HG02840 (cell line): Measurements from ENCODE around the gene TAF1B.

Experiments
- ATAC-seq: cut with Tn5 transposase; IDR thresholded peaks from one replicate; pipeline ENCODE4 v1.9.1; 2021; ENCODE audit warnings: mild to moderate bottlenecking, moderate library complexity, moderate number of reproducible peaks; ENCODE audit not compliant: unreplicated experiment, low FRiP score

TAF1B gene

GRCh38 chr2:9982248-9982647 lies 139.0 kb downstream of the TAF1B start:
- ATAC-seq, result no peak

GRCh38 chr2:9982891-9983290 lies 139.6 kb downstream of the TAF1B start:
- ATAC-seq, result no peak

DNA sequence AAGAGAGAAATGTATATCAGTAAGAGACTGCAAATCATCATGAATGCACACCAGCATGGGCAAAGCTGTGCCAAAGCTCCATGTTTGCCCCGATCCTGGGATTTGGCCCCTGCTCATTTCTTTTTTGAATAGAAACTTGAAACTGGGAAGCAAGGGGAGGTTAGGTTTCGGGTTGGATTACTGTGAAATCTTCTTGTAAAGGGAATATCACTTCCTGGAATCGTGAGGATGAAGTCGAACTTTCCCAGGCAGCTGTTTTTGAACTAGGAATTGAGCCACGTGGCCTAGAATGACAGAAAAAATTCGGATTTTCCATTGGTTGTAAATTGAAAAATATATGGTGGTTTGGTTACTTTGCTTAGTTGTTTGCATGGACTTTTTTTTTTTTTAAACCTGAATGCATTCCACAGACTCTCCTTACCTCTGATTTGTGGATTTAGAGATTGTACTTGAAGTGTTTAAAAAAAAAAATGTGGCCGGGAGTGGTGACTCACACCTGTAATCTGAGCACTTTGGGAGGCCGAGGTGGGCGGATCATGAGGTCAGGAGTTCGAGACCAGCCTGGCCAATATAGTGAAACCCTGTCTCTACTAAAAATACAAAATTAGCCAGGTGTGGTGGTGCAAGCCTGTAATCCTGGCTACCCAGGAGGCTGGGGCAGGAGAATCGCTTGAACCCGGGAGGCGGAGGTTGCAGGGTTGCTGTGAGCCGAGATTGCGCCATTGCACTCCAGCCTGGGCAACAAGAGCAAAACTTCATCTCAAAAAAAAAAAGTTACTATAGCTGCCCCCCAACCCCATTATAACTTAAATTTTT lies 140.3 kb downstream of the TAF1B start:
- no peak for ATAC-seq
